ENCODE measurements around the gene ALPK1.
"Not testable (repeated sequence)": the region's sequence is repeated elsewhere in the genome, so short reads cannot be mapped to it uniquely, and the experiment has no call there.

The ALPK1 gene

DNA sequence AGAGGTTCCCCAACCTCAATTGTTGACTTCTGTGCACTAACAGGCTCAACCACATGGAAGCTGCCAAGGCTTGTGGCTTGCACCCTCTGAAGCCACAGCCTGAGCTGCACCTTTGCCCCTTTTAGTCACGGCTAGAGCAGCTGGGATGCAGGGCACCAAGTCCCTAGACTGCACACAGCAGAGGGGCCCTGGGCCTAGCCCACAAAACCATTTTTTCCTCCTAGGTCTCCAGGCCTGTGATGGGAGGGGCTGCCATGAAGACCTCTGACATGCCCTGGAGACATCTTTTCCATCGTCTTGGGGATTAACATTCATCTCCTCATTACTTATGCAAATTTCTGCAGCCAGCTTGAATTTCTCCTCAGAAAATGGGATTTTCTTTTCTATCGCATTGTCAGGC lies 193.6 kb downstream of the ALPK1 start:
- H3K36me3 ChIP-seq (ENCODE audit: control insufficient read depth in 5 of 5, insufficient read depth in 5 of 5, low read length in 5 of 5); H3K9ac ChIP-seq (ENCODE audit: low read length in 5 of 5); H3K27ac ChIP-seq (ENCODE audit: low read depth, low read length); H3K4me3 ChIP-seq (ENCODE audit: low read depth in 1 of 5, low read length in 5 of 5); H3K27me3 ChIP-seq (ENCODE audit: control insufficient read depth in 5 of 5, insufficient read depth in 4 of 5, low read length in 5 of 5); H3K4me1 ChIP-seq (ENCODE audit: control insufficient read depth in 5 of 5, insufficient read depth in 5 of 5, low read length in 5 of 5): not testable (repeated sequence)
- H3K9me3 ChIP-seq (ENCODE audit: control insufficient read depth in 5 of 5, low read length in 5 of 5) = peaks cover 0 to 13% (median 7%) of the 10 kb centered on the region in 5 donors
